ENCODE results near the gene WEE2.

DNA sequence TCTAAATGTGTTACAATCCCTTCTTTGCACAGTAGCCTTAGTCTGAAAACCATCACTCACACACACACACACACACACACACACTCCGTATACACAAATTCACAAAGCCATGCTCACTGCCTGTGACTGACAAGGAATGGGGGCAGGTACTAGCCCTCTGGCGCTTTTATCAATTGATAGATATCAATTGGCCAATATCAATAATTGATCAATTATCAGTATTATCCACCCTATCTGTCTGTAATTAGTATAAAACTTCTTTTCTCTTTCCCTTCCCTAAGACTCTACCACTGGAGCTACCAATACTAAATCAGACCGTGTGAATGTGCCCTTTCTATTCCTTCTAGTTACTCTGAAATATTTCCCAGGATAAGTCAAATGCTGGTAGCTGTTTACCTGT lies 8.3 kb upstream of the WEE2 start:
- TF ChIP-seq, protein P1, sequence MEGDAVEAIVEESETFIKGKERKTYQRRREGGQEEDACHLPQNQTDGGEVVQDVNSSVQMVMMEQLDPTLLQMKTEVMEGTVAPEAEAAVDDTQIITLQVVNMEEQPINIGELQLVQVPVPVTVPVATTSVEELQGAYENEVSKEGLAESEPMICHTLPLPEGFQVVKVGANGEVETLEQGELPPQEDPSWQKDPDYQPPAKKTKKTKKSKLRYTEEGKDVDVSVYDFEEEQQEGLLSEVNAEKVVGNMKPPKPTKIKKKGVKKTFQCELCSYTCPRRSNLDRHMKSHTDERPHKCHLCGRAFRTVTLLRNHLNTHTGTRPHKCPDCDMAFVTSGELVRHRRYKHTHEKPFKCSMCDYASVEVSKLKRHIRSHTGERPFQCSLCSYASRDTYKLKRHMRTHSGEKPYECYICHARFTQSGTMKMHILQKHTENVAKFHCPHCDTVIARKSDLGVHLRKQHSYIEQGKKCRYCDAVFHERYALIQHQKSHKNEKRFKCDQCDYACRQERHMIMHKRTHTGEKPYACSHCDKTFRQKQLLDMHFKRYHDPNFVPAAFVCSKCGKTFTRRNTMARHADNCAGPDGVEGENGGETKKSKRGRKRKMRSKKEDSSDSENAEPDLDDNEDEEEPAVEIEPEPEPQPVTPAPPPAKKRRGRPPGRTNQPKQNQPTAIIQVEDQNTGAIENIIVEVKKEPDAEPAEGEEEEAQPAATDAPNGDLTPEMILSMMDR (IDR thresholded peaks at IDR 0.05): no peak
- no peak for TF ChIP-seq POLR2A (IDR thresholded peaks at IDR 0.05)
- no peak for TF ChIP-seq POLR2AphosphoS5 (IDR thresholded peaks at IDR 0.05)

Data from breast epithelium (tissue), 3 donors.